Subcutaneous adipose tissue (tissue), 4 donors: ENCODE data around the gene ARHGAP10. TPM values are rescaled to one million over a fixed set of nuclear protein-coding genes. Genes with fewer than 3 reads are reported as not detected.

Experiments
- total RNA-seq, 4 donors: library from RNA; depleted of rRNA; stranded (reverse); fragments of >200 nt; gene quantifications; one replicate each; pipeline ENCODE4 v1.1.0, GENCODE V29; 2016
- TF ChIP-seq, protein P1 (sequence below): fragments of 450-650 bp; IDR thresholded peaks from one replicate; pipeline ENCODE4 v1.5.1; 2016; ENCODE audit warnings: low read depth, mild to moderate bottlenecking, control low read depth, antibody characterized with exemption, moderate library complexity

Gene ARHGAP10
- total RNA-seq, 4 donors from 2014 or later, result 77.1 to 129 (median 98.1) TPM

DNA sequence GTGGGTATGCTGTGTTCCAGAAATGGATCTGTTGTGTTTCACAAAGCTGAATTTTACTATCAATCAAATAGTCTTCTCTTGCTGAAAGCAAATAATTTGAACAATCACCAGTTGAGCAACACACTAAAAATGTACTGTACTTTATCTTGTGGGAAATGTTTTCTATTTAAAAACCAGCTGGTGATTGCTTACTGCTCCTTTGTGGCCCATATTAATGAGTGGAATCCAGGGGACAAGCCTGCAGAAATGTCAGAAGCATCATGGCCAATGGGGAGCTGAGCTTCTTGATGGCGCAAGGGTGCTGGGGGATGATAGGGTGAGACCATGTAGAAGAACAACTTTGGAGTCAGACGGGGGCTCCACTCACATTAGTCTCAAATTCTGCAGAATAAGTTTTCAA lies 346.2 kb downstream of the ARHGAP10 start:
- TF ChIP-seq, protein P1, sequence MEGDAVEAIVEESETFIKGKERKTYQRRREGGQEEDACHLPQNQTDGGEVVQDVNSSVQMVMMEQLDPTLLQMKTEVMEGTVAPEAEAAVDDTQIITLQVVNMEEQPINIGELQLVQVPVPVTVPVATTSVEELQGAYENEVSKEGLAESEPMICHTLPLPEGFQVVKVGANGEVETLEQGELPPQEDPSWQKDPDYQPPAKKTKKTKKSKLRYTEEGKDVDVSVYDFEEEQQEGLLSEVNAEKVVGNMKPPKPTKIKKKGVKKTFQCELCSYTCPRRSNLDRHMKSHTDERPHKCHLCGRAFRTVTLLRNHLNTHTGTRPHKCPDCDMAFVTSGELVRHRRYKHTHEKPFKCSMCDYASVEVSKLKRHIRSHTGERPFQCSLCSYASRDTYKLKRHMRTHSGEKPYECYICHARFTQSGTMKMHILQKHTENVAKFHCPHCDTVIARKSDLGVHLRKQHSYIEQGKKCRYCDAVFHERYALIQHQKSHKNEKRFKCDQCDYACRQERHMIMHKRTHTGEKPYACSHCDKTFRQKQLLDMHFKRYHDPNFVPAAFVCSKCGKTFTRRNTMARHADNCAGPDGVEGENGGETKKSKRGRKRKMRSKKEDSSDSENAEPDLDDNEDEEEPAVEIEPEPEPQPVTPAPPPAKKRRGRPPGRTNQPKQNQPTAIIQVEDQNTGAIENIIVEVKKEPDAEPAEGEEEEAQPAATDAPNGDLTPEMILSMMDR, result no peak

DNA sequence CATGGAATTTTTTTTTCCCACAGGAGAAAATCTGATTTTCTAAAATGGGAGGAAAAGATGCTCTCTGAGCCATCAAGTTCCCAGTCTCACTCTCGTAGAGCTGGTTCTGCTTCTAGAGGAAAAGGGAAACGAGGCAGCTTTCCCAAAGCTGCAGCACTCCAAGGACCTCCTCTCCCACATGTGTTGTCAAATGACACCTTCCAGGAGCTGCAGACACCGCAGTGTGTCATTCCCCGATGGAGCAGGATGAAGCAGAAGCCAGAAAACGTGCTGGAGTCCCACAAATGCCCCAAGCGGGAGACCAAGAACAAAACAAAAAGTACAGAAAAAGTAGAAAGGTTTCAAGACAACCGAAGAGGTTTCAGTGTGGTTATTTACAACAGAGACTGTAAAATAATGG lies 348.1 kb downstream of the ARHGAP10 start:
- TF ChIP-seq, protein P1, result no peak

DNA sequence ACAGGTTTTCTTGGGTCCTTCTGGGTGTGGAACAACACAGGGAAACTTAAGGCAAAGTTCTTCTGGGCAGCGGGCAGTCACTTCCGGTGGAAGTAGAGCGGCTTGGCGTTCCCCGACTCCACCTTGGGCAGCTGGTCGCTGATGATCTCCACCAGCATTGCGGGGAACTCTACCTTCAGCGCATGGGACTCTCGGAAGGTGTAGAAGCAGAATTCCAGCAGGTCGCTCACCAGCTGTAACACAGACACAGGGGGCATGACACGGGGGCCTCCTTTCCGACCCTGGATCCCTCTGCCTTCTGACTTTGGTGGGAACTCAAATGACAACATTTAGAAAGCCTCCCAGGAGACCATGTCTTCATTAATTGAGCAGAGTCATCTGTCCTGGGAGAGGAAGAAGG lies 349.4 kb downstream of the ARHGAP10 start:
- TF ChIP-seq, protein P1, result no peak

DNA sequence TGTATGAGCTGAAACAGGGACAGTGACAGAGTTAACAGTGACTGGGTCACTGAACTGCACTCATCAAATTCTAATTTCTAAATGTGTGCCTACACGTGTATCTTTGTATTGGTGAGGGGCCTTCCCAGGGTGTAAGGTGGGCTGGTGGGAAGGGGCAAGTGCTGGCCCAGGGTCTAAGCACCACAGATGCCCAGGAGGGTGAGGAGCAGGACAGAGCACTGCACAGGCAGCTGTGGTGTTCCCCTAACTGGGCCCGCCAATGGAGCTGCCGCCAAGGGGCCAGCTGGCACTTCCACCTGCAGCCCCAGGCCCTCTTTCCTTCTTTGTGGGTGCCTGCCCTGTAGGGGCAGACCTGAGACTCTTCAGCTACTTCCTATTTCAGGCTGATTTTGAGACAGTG lies 349.9 kb downstream of the ARHGAP10 start:
- TF ChIP-seq, protein P1, result no peak

DNA sequence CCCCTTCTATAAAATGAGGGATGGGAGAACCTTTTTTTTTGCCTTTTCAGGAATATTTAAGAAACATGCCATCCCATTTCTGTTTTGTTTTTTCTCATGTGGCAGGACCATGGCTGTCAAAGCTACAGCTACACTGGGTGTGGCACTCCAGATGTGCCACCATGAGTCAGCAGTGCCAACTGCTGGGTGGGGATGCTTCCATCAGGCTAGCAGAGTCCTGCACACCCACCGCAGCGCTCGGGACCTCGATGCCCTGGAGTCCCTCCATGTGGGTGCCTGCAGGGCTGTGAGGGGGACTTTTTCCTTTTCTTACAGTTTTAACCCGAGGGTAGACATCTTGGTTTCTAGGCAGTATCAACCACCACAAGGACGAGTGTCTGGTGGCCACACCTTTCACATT lies 357.7 kb downstream of the ARHGAP10 start:
- TF ChIP-seq, protein P1, result no peak

DNA sequence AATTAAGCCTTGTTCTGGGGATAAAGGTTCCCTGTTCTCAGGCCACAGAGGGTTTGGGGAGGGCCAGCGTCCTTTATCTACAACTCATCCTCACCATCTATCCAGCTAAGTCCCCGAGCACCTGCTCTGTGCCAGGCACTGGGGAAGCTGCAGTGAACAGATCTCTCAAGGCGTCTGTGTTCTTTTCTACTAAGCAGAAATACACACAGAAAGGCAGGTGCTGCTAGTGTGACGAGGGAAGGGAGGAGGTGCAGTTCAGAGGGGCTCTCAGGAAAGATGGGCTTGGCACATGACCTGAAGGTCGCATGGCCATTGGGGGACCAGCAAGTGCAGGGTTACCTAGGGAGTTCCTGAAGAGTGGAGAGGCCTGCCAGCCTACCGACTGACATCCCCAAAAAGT lies 358.1 kb downstream of the ARHGAP10 start:
- TF ChIP-seq, protein P1, result no peak

DNA sequence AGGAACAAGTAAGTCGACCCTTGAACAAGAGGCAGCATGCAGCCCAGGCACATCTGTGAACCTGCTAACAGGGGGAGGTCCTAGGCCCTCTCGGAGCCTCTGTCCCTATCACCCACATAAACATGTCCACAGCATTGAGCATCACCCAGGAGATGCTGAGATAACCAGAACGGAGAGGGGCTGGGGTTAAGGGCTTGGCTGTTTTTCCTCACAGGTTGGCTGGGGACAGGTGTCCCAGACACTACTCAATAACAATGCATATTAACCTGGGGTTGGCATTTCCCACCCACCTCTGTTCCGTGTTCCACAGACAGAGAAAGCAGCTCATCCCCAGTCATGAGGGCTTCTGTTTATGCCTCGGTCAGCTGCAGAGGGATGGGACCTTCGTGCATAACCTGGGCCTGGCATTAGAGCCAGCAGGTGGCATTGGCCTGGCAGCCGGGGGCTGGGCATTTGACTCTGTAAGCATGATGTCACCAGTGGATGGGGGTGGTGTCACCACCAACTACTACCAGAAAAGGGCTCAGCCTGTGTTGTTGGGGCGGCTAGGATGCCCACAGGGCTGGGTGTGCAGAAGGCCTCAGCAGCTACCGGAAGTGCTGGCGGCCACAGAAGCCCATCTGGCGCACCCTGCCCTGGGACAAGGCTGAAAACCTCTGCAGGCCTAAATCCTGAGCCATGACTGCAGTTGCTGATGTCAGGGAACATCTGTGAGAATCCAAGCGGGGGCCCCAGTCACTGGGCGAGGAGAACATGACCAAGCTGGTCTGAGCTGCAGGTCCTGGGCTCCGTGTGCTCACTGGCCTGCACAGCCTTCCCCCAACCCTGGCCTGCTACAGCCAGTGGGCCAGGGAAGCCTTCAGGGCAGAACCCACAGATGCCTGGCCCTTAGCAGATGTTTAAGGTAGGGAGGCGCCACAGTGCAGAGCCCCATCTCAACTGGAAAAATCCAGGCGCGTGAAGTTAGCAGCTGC lies 358.9 kb downstream of the ARHGAP10 start:
- TF ChIP-seq, protein P1, result no peak
